Endodermal cell (in vitro differentiated cells): Measurements from ENCODE around the gene ENG. TPM values are rescaled to one million over a fixed set of nuclear protein-coding genes. Genes with fewer than 3 reads are reported as not detected.
A peak's percentile ranks its signal among the peaks of the same experiment; 100 is the strongest.

Experiments
- DNase-seq: peaks from one replicate; pipeline ENCODE4 v3.0.0-alpha.2; 2017
- H3K27ac ChIP-seq: 2 replicates; pipeline ENCODE4 v1.5.1; 2013; ENCODE audit warnings: mild to moderate bottlenecking, low read depth, low read length, moderate library complexity
- H3K27me3 ChIP-seq: 2 replicates; pipeline ENCODE4 v1.6.1; 2013; ENCODE audit warnings: mild to moderate bottlenecking, low read length, moderate library complexity; ENCODE audit not compliant: insufficient read depth, control insufficient read depth, poor library complexity, severe bottlenecking
- H3K36me3 ChIP-seq: 2 replicates; pipeline ENCODE4 v1.7.0; 2013; ENCODE audit warnings: mild to moderate bottlenecking, low read length, moderate library complexity; ENCODE audit not compliant: control insufficient read depth, insufficient read depth
- H3K4me1 ChIP-seq: one replicate; pipeline ENCODE4 v1.7.0; 2013; ENCODE audit warnings: low read length; ENCODE audit not compliant: control insufficient read depth, insufficient read depth
- H3K4me3 ChIP-seq: 2 replicates; pipeline ENCODE4 v1.5.1; 2013; ENCODE audit warnings: mild to moderate bottlenecking, low read length, moderate library complexity
- H3K9ac ChIP-seq: 2 replicates; pipeline ENCODE4 v1.6.1; 2013; ENCODE audit warnings: mild to moderate bottlenecking, low read length, moderate library complexity; ENCODE audit not compliant: poor library complexity, severe bottlenecking; ENCODE audit errors: extremely low read depth
- H3K9me3 ChIP-seq: 2 replicates; pipeline ENCODE4 v1.6.1; 2013; ENCODE audit warnings: mild to moderate bottlenecking, low read length, moderate library complexity; ENCODE audit not compliant: control insufficient read depth
- H3K27ac Mint-ChIP-seq: 2 replicates; pipeline ENCODE4 v1.8.0; 2020; ENCODE audit warnings: mixed read lengths
- H3K27me3 Mint-ChIP-seq: 2 replicates; pipeline ENCODE4 v1.8.0; 2021; ENCODE audit warnings: mild to moderate bottlenecking, mixed read lengths; ENCODE audit not compliant: insufficient read depth
- H3K36me3 Mint-ChIP-seq: 2 replicates; pipeline ENCODE4 v1.8.0; 2020; ENCODE audit warnings: low read depth, mixed read lengths
- H3K4me1 Mint-ChIP-seq: 2 replicates; pipeline ENCODE4 v1.8.0; 2020; ENCODE audit warnings: mixed read lengths
- H3K4me3 Mint-ChIP-seq: 2 replicates; pipeline ENCODE4 v1.8.0; 2020; ENCODE audit warnings: mild to moderate bottlenecking, moderate library complexity, mixed read lengths
- H3K9me3 Mint-ChIP-seq: 2 replicates; pipeline ENCODE4 v1.8.0; 2020; ENCODE audit warnings: mild to moderate bottlenecking, mixed read lengths
- WGBS, 2 experiments: methylation state at CpG; one replicate each; pipeline versions ENCODE4 v1.1.5 to v1.1.7; 2013; ENCODE audit warnings: missing lambda C conversion rate in 2 of 2, mixed read lengths in 1 of 2; ENCODE audit not compliant: insufficient coverage in 1 of 2, insufficient read length in 1 of 2; 5-methylcytosine and 5-hydroxymethylcytosine counted together
- total RNA-seq, 2 donors: library from RNA; stranded (reverse); fragmentation: NEBNext Ultra II Directional in 1 of 2; extraction: Animal tissue kit (Norgen Biotek cat#: 25700) in 1 of 2; gene quantifications; 2 replicates in 1 of 2; 3 replicates in 1 of 2; pipeline ENCODE4 v1.2.1, GENCODE V29; 2021
- TF ChIP-seq, protein P1 (sequence below): fragments of 200-600 bp; sonication (generic); conservative IDR thresholded peaks from 2 replicates; pipeline ENCODE4 v1.5.0; 2021; ENCODE audit warnings: antibody characterized with exemption, mild to moderate bottlenecking

The ENG gene
- total RNA-seq, 2 donors from 2014 or later = 2.2 to 2.4 TPM

DNA sequence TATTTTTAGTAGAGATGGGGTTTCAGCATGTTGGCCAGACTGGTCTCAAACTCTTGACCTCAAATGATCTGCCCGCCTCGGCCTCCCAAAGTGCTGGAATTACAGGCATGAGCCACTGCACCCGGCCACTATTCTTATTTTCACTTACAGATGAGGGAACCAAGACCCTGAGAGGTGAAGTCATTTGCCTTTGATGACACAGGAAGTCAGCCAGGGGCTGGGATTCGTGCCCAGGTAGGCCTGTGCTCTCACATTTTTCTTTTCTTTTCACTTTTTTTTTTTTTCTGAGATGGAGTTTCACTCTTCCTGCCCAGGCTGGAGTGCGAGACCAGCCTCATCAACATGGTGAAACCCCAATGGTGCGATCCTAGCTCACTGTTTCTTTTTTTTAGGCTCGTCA lies 22.2 kb downstream of the ENG start:
- DNase-seq = peak; percentile 52
- H3K27ac ChIP-seq = no peak overlapping the region
- Mint-ChIP-seq H3K4me3 (no peak overlapping the region), H3K27ac (peak overlapping the region; percentile 61), H3K36me3 (no peaks in the 10 kb centered on the region), H3K27me3 (peaks cover 3% of the 10 kb centered on the region), H3K4me1 (peaks cover 10% of the 10 kb centered on the region), H3K9me3 (no peaks in the 10 kb centered on the region)
- no peak overlapping the region for H3K9ac ChIP-seq
- H3K4me3 ChIP-seq = no peak overlapping the region
- H3K9me3 ChIP-seq = no peaks in the 10 kb centered on the region
- TF ChIP-seq, protein P1, sequence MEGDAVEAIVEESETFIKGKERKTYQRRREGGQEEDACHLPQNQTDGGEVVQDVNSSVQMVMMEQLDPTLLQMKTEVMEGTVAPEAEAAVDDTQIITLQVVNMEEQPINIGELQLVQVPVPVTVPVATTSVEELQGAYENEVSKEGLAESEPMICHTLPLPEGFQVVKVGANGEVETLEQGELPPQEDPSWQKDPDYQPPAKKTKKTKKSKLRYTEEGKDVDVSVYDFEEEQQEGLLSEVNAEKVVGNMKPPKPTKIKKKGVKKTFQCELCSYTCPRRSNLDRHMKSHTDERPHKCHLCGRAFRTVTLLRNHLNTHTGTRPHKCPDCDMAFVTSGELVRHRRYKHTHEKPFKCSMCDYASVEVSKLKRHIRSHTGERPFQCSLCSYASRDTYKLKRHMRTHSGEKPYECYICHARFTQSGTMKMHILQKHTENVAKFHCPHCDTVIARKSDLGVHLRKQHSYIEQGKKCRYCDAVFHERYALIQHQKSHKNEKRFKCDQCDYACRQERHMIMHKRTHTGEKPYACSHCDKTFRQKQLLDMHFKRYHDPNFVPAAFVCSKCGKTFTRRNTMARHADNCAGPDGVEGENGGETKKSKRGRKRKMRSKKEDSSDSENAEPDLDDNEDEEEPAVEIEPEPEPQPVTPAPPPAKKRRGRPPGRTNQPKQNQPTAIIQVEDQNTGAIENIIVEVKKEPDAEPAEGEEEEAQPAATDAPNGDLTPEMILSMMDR = no peak
- no peaks in the 10 kb centered on the region for H3K4me1 ChIP-seq
- 87 to 88% methylated on average over 7 of the region's 7 CpGs for WGBS, 2 experiments
- no peaks in the 10 kb centered on the region for H3K27me3 ChIP-seq
- H3K36me3 ChIP-seq = no peaks in the 10 kb centered on the region

DNA sequence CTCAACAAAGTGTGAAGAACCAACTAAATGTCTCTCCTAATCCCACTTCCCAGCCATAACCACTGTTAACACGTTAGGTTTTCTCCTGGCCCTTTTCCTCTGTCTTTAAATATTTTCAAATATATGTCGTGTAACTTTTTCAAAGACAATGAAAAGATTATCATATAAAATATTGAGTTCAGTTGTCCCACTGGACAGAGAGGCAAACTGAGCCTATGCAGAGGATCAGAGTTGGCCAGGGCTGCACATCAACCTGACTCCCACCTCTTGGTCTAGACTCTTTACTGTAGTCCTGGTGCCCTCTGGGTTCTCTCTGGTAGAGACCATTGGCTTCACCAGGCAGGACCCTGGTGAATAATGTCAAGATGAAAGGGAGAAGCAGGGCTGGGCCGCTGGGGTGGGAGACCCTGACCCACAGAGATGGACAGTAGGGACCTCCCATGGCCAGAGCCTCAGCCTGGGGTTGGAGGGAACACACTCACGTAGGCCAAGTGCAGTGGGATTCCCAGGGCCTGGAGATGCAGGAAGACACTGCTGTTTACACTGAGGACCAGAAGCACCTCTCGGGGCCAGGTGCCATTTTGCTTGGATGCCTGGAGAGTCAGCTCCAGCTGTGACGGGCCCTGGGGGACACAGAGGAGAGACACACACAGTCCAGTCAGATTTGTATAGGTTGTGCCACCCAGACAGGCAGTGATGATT lies 25.1 kb downstream of the ENG start:
- Histone ChIP-seq H3K4me1 (no peaks in the 10 kb centered on the region), H3K27ac (no peak overlapping the region), H3K36me3 (no peaks in the 10 kb centered on the region), H3K27me3 (no peaks in the 10 kb centered on the region), H3K4me3 (no peak overlapping the region), H3K9ac (no peak overlapping the region), H3K9me3 (no peaks in the 10 kb centered on the region)
- Mint-ChIP-seq H3K36me3 (no peaks in the 10 kb centered on the region), H3K4me1 (peaks cover 15% of the 10 kb centered on the region), H3K27me3 (peaks cover 16% of the 10 kb centered on the region), H3K27ac (no peak overlapping the region), H3K4me3 (peak overlapping the region; percentile 49), H3K9me3 (no peaks in the 10 kb centered on the region)
- TF ChIP-seq, protein P1 = no peak
- DNase-seq = peak; percentile 47
- WGBS, 2 experiments = 80 to 91% methylated on average over 2 to 6 of the region's 6 CpGs

DNA sequence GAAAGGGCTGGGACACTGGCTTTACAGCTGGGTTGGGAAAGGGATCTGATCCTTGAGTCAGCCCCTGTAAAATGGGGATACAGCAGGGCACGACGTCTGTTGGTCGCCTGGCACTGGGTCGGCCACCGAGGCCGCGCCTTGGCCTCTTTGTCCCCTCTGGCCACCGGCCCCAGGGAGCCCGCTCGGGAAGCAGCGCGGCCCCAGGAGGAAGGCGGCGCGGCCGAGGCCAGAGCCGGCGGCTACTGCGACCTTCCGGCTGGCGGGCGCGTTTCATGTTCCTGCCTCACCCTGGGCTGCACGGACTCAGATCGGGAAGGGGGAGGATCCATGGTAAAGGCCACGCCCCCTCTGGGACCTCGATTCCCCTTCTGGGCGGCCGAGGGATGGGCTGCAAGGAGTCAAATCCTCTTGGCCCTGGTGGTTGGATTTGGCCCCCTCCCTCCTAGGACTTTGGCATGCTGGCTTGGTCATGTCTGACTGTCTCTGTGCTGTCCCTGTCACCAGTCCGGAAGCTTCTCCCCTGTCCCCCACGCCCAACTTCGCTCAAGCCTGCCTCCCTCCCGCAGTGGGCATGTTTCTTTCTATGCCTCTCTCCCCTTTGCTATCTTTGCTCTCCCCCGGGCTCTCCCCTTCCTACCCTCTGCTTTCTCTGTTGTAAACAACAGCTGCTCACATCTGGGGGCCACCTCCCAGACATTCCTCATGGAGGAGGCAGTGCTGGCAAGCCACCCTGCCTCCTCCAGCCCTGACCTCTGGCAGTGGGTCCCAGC lies 26.0 kb downstream of the ENG start:
- H3K27ac ChIP-seq = no peak overlapping the region
- TF ChIP-seq, protein P1 = no peak

More for the DNA sequence above, 26.0 kb downstream of the ENG start:
- Histone ChIP-seq H3K36me3 (no peaks in the 10 kb centered on the region), H3K9me3 (no peaks in the 10 kb centered on the region), H3K9ac (no peak overlapping the region), H3K4me3 (peak overlapping the region; percentile 66), H3K27me3 (no peaks in the 10 kb centered on the region), H3K4me1 (no peaks in the 10 kb centered on the region)
- Mint-ChIP-seq H3K9me3 (no peaks in the 10 kb centered on the region), H3K4me3 (peak overlapping the region; percentile 49), H3K27me3 (peaks cover 16% of the 10 kb centered on the region), H3K27ac (peak overlapping the region; percentile 58), H3K4me1 (peaks cover 15% of the 10 kb centered on the region), H3K36me3 (no peaks in the 10 kb centered on the region)
- WGBS, 2 experiments = 9 to 12% methylated on average over 20 to 34 of the region's 34 CpGs
- DNase-seq = peak; percentile 99
